Measurements from ENCODE around the gene GTPBP3.

GRCh38 chr19:17309198-17309964 lies 28.0 kb upstream of the GTPBP3 start, which contains the start of gene DDA1:
- TF ChIP-seq FOXP2 (optimal IDR thresholded peaks at IDR 0.05; ENCODE audit: control extremely low read depth, extremely low read length, insufficient read depth): no peak
- no peak for TF ChIP-seq EZH2 (IDR thresholded peaks at IDR 0.05)
